Pancreas (tissue), 10 donors: ENCODE data around the gene CHRNA9. TPM values are rescaled to one million over a fixed set of nuclear protein-coding genes. Genes with fewer than 3 reads are reported as not detected.

Experiments used
- ATAC-seq, 4 donors: fragments of 200-7000 bp; cut with Tn5 transposase; one replicate each; pipeline versions ENCODE4 v1.8.0 to v1.9.1; 2020; ENCODE audit warnings: mild to moderate bottlenecking in 4 of 4, moderate library complexity in 4 of 4
- DNase-seq, 6 donors: peaks; one replicate each; pipeline ENCODE4 v3.0.0-alpha.2; 2020
- FAIRE-seq: peaks from 2 replicates; lab custom pipeline; 2012; peaks lifted over from hg19 to GRCh38; lab: Jason Lieb, UNC
- H3K27ac ChIP-seq, 4 donors: fragments of 200-600 bp; sonication (generic); 1 replicate in 3 of 4; 2 replicates in 1 of 4; pipeline versions ENCODE4 v1.5.0 to v1.8.0; 2020
- H3K27me3 ChIP-seq, 4 donors: fragments of 200-600 bp; one replicate each; pipeline ENCODE4 v1.8.0; 2021
- H3K36me3 ChIP-seq, 3 donors: fragments of 200-600 bp; sonication (generic) in 1 of 3; one replicate each; pipeline versions ENCODE4 v1.5.0 to v1.8.0; 2020 to 2021
- H3K4me1 ChIP-seq, 3 donors: fragments of 200-600 bp; one replicate each; pipeline ENCODE4 v1.8.0; 2021
- H3K4me3 ChIP-seq, 4 donors: fragments of 200-600 bp; sonication (generic) in 2 of 4; one replicate each; pipeline versions ENCODE4 v1.5.0 to v1.8.0; 2020 to 2021
- H3K9me3 ChIP-seq, 4 donors: fragments of 200-600 bp; one replicate each; pipeline ENCODE4 v1.8.0; 2021
- WGBS, 2 donors: extraction: QIAGEN DNeasy Blood & Tissue Kit; methylation state at CpG; one replicate each; pipeline ENCODE4 v1.1.7; 2013; 5-methylcytosine and 5-hydroxymethylcytosine counted together
- intact Hi-C, 3 donors: fragments of 100-400 bp; cut with DNase I; formaldehyde crosslinking; loops; one replicate each; pipeline versions ENCODE4 v1.11.1 to v1.14.2; 2022
- polyA plus RNA-seq, 2 donors: library from polyadenylated mRNA; stranded (reverse); fragments of 200-250 nt; gene quantifications; one replicate each; pipeline ENCODE4 v1.2.3, GENCODE V29; 2013
- total RNA-seq, 6 donors: library from RNA; stranded (reverse); fragmentation: NEBNext Ultra II Directional in 4 of 6; extraction: Animal tissue kit (Norgen Biotek cat#: 25700) in 4 of 6; gene quantifications; one replicate each; pipeline versions ENCODE4 v1.2.1 to v1.2.4, GENCODE V29; 2021 to 2023
- TF ChIP-seq, protein P1 (sequence below), 4 donors: fragments of 200-600 bp; sonication (generic) in 3 of 4; IDR thresholded peaks; one replicate each; pipeline versions ENCODE4 v1.5.0 to v1.8.0; 2021; ENCODE audit warnings: antibody characterized with exemption in 4 of 4
- donor health status: healthy with polysubstance abuse.
- donor health status: DM: no; HTN: no; CAD: no; lungs with moderate emphysema.
- donor health status: DM: no; HTN: no; CAD: no.
- donor health status: control.
- donor health status: control.
- donor health status: Bipolar disorder and iron deficiency.
- donor health status: DM: yes; HTN: yes; CAD: no.
- donor health status: DM: no; HTN: no; CAD: no.
- donor health status: DM: no; HTN: no; CAD: no.
- donor health status: DM: yes; HTN: yes; CAD: no.

Gene CHRNA9
- total and polyA plus RNA-seq, 8 donors = not detected

DNA sequence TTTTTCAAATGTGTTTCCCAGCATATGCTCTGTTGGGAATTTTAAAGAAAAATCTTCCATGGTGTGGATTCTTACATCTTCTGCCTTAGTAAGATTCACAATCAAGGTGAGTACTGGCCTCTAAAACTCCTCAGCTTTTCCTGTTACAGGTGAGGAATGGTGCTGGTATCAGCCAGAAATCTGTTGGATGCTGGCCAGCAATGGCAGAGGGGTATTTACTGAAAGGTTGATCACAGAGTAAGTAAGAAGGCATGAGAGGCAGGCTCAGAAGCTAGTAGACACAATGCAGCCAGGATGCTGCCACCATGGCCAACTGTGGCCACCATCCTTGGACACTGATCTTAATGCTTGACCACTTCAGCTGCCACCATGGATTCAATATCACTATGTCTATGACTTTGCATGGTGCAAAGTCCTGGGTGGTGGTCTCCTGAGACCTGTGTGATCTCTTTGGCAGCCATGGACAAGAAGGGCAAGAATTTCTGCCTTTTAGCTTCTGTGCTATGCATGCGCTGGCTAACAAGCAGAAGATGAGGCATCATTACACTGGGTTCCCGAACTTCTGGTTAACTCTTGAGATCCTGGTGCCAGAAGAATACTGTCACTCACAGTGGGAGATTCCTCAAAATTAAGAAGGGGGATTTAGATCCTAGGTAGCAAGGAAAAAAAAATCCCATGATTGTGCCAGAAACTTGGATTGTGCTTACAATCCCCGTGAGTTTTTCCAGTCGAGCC is 60.2 kb downstream of the CHRNA9 start:
- intact Hi-C loops = no loop called here
- Histone ChIP-seq H3K9me3 (no peaks in the 10 kb centered on the region), H3K4me3 (no peak overlapping the region), H3K4me1 (peaks cover 17 to 26% (median 23%) of the 10 kb centered on the region in 3 donors), H3K27ac (peak overlapping the region; percentile 65 to 87 (median 76)), H3K27me3 (no peaks in the 10 kb centered on the region), H3K36me3 (no peaks in the 10 kb centered on the region)
- FAIRE-seq (no peak), ATAC-seq (peak; percentile 52 to 71 (median 60)), DNase-seq (peak in 4 of 6 donors; percentile 43 to 66 (median 58))
- WGBS, 2 donors = 14% methylated on average over 4 of the region's 4 CpGs
- TF ChIP-seq, protein P1, sequence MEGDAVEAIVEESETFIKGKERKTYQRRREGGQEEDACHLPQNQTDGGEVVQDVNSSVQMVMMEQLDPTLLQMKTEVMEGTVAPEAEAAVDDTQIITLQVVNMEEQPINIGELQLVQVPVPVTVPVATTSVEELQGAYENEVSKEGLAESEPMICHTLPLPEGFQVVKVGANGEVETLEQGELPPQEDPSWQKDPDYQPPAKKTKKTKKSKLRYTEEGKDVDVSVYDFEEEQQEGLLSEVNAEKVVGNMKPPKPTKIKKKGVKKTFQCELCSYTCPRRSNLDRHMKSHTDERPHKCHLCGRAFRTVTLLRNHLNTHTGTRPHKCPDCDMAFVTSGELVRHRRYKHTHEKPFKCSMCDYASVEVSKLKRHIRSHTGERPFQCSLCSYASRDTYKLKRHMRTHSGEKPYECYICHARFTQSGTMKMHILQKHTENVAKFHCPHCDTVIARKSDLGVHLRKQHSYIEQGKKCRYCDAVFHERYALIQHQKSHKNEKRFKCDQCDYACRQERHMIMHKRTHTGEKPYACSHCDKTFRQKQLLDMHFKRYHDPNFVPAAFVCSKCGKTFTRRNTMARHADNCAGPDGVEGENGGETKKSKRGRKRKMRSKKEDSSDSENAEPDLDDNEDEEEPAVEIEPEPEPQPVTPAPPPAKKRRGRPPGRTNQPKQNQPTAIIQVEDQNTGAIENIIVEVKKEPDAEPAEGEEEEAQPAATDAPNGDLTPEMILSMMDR (IDR thresholded peaks at IDR 0.05) = no peak

DNA sequence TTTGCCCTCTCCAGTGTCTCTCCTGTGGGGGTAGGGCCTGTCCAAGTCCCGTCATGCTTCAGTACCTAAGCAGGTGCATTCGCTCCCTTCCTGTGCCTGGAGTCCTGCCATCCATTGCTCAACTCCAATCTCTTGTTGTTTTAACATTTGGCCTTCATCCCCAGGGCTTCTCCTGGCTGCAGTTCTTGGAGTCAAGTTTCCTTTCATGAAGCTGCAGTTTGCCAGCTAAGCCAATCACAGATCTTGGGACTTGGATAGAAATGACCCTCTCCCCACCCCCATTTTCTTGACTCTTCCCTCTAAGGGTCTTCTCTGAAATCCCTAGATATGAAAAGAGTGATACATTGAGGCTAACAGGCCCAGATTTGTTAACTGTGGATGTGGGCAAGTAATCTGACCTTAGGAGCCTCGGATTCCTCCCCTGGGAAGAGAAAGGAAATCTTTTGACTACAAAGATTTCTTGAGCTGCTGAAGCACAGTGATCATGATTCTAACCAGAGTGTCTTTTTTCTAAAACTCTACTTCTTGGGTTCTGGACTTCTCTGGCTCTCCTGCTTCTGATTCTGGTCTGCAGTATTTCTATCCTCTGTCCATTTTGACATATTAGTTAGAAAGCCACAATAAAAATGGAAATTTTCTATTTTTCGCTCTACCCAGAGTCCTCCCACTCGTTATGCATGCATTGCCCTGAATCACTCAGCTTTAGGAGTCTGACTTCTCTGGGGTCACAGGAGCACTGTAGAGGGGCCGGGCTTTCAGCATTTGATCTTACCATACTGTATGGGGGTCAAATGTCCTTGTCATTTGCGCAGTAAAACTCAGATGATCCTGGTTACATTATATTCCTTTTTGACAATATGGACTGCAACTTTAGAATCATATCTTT is 61.0 kb downstream of the CHRNA9 start:
- peak; percentile 95 to 98 (median 98) for ATAC-seq

DNA sequence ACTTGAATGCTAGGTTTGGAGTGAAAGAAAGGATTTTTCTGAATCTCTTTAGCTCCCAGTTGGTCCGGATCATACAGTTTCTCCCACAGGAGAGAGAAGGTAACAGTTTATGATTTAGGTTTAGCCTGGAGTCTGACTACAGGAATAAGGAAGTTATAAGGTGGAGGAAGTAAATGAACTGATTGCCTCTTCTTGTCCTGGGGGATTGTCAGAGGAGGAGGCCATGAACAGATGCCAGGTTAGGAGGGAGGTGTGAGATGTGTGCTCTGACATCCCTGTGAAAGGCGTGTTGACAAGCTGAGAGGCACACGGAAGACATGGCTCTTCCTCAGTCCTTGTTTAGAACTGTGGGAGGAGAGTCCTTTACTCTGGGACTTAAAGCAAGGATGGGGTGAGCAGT is 64.4 kb downstream of the CHRNA9 start:
- Histone ChIP-seq H3K4me1 (peaks cover 28 to 37% (median 37%) of the 10 kb centered on the region in 3 donors), H3K36me3 (no peaks in the 10 kb centered on the region), H3K27me3 (no peaks in the 10 kb centered on the region), H3K4me3 (no peak overlapping the region), H3K27ac (no peak overlapping the region), H3K9me3 (no peaks in the 10 kb centered on the region)
- no peak for DNase-seq
- FAIRE-seq = no peak
- TF ChIP-seq, protein P1 (IDR thresholded peaks at IDR 0.05) = no peak
- 91 to 99% methylated on average over 3 of the region's 3 CpGs for WGBS, 2 donors
- ATAC-seq = no peak
- intact Hi-C loops = no loop called here

More for the DNA sequence above, 61.0 kb downstream of the CHRNA9 start:
- FAIRE-seq (no peak), DNase-seq (peak; percentile 75 to 96 (median 93))
- H3K27me3 ChIP-seq = no peaks in the 10 kb centered on the region
- 39 to 41% methylated on average over 7 of the region's 7 CpGs for WGBS, 2 donors
- peak overlapping the region in 1 of 4 donors; percentile 3 for H3K4me3 ChIP-seq
- TF ChIP-seq, protein P1 (IDR thresholded peaks at IDR 0.05) = no peak
- H3K9me3 ChIP-seq = no peaks in the 10 kb centered on the region
- intact Hi-C loops = no loop called here
- peak overlapping the region; percentile 65 to 87 (median 76) for H3K27ac ChIP-seq
- H3K36me3 ChIP-seq = no peaks in the 10 kb centered on the region
- H3K4me1 ChIP-seq = peaks cover 17 to 26% (median 23%) of the 10 kb centered on the region in 3 donors

DNA sequence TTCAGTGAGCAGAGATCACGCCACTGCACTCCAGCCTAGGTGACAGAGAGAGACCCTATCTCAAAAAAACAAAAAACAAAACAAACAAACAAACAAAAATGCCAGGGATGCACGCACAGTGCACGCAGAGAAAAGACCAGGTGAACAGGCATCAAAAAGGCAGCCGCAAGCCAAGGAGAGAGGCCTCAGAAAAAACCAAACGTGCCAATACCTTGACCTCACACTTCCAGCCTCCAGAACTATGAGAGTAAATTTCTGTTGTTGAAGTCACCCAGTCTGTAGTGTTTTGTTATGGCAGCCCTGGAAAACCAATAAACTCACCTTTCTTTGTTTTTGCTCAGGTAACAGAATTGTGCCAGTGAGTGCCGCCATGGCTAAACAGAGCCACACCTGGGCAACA is 66.0 kb downstream of the CHRNA9 start:
- no peak for DNase-seq
- H3K4me3 ChIP-seq = no peak overlapping the region
- no peak for ATAC-seq
- 94 to 95% methylated on average over 6 of the region's 6 CpGs for WGBS, 2 donors
- no peaks in the 10 kb centered on the region for H3K36me3 ChIP-seq
- TF ChIP-seq, protein P1 (IDR thresholded peaks at IDR 0.05) = no peak
- H3K27ac ChIP-seq = no peak overlapping the region
- intact Hi-C loops = no loop called here
- no peak for FAIRE-seq
- no peaks in the 10 kb centered on the region for H3K27me3 ChIP-seq
- no peaks in the 10 kb centered on the region for H3K9me3 ChIP-seq
- H3K4me1 ChIP-seq = peaks cover 21 to 35% (median 33%) of the 10 kb centered on the region in 3 donors
